MM.1S (cell line): Measurements from ENCODE around the gene IL22RA2.

Experiments used
- CTCF ChIP-seq: fragments of 300-600 bp; sonication (generic); IDR thresholded peaks from 2 replicates; pipeline ENCODE4 v1.5.1; 2016; ENCODE audit warnings: antibody characterized with exemption, low read length, mixed read lengths
- EZH2phosphoT487 ChIP-seq: fragments of 300-600 bp; sonication (generic); IDR thresholded peaks from 2 replicates; pipeline ENCODE4 v1.6.1; 2018; ENCODE audit warnings: antibody characterized with exemption, low read length

GRCh38 chr6:137105375-137105774 is 68.1 kb downstream of the IL22RA2 start:
- TF ChIP-seq CTCF, result no peak
- no peak for TF ChIP-seq EZH2phosphoT487
